DOHH2 (cell line): ENCODE measurements around the gene ZCWPW1.

Source experiments
- CTCF ChIP-seq: fragments of 200-600 bp; sonication (generic); IDR thresholded peaks from one replicate; pipeline ENCODE4 v1.5.1; 2014; ENCODE audit warnings: antibody characterized with exemption, mild to moderate bottlenecking, low read depth, low read length; ENCODE audit not compliant: poor library complexity, severe bottlenecking
- EZH2phosphoT487 ChIP-seq: fragments of 200-600 bp; sonication (generic); IDR thresholded peaks from 2 replicates; pipeline ENCODE4 v1.6.1; 2017; ENCODE audit warnings: borderline replicate concordance, mild to moderate bottlenecking, antibody characterized with exemption, low read length, moderate library complexity, mixed read lengths

GRCh38 chr7:100411101-100411500 lies 17.4 kb downstream of the ZCWPW1 start:
- no peak for TF ChIP-seq CTCF
- TF ChIP-seq EZH2phosphoT487, result no peak
